T1000 (cell line): ENCODE results near the gene CAMKMT.

Experiments
- DNase-seq: peaks from one replicate; lab custom pipeline; 2025; ENCODE audit warnings: mixed read lengths; lab: John Stamatoyannopoulos, UW

The CAMKMT gene

GRCh38 chr2:44361330-44362206, at the start of gene CAMKMT, which contains the start of gene PREPL:
Gene CAMKMT (plus strand): TSS chr2:44361947.
Gene PREPL (minus strand): TSS chr2:44361494. CDS start chr2:44346342, 15,152 bp downstream.
- DNase-seq: peak; percentile 93

GRCh38 chr2:44314362-44314761, 47.4 kb upstream of the CAMKMT start:
- no peak for DNase-seq

GRCh38 chr2:44315945-44316344, 45.8 kb upstream of the CAMKMT start:
- DNase-seq: no peak

DNA sequence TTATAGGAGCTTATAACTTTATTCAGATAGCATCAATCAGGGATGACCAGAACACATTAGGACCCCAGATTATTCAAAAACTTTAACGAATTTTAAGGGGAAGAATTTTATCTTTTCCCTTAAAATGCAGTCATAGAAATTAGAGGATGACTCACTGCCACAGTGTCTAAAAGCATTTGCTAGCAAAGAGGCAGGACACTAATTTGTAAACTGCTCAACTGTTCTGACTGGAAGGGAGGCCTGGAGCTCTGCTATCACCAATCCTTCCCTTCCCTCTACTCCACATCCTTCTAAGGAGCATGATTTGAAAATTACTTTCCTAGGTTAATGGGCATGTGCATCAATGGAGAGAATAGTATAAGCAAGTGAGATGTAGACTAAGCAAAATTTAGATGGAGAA, 40.9 kb upstream of the CAMKMT start:
- no peak for DNase-seq

GRCh38 chr2:44321360-44321759, 40.4 kb upstream of the CAMKMT start:
- no peak for DNase-seq

DNA sequence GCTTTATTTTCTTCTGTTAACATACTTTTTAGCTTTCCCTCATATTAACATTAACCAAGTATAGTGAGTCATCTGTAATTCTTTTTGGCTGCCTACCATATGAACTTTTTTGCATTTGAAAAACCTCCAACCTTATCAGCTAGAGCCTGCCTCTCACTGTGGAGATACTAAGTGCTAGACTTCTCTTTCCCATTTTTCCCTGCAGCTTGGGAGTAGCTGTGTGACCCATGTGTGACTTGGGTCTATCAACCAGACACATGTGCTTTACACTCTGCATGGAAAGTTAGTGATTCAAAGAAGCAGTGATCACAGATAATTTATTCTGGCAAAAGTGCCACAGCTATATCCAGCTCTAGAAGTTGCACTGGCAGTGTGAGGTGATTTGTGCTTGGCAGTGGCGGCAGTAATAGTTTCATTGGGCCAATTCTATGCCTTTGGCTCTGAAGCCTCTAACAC, 36.7 kb upstream of the CAMKMT start:
- DNase-seq: no peak

- DNase-seq: no peak
Observed at GRCh38 chr2:44325897-44326296, 35.9 kb upstream of the CAMKMT start.

DNA sequence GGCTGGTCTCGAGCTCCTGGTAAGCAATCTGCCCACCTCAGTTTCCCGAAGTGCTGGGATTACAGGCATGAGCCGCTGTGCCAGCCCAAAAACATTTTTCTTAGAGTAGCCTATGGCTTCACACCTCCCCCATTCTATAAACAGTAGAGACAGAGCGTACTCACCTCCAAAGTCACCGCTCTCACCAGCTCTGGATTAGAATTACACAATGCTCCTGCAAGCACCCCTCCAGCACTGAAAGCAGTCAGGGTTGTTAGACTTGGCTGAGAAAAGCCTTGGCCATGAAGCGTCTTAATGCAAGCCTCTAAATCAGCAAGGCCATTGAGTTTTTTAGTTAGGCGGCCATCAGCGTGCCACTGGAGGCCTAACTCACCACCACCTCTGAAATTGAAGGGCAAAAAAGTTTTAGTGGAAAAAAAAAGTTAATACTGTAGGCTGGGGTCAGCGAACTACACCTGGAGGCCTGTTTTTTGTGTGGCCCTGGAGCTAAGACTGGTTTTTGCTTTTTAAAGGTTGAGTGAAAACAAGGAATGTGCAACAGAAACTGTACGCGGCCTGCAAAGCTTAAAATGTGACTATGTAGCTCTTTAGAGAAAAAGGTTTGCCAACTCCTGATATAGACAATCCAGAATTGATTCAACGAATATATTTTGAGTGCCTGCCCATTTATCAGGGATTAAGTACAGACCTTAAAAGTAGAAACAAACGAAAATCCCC, 35.0 kb upstream of the CAMKMT start:
- no peak for DNase-seq

- no peak for DNase-seq
Observed at GRCh38 chr2:44328750-44329149, 33.0 kb upstream of the CAMKMT start.

DNA sequence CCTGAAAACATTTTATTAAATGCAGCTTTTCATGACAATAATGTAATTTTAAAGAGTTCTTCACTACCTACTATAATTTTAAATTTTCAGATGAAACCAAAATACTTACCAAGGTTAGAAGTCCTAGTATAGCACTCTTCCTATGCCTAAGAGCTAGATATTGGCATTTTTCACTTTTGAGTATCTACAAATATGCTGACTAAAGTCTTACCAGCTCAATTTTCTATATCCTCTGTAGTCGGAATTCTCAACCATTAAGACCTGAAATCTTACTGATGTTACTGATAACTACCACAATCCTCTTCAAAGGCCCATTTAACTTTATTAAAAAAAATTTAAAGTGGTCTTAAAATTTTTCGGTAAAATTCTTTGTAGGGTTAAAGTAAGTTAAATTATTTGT, 32.4 kb upstream of the CAMKMT start:
- no peak for DNase-seq

DNA sequence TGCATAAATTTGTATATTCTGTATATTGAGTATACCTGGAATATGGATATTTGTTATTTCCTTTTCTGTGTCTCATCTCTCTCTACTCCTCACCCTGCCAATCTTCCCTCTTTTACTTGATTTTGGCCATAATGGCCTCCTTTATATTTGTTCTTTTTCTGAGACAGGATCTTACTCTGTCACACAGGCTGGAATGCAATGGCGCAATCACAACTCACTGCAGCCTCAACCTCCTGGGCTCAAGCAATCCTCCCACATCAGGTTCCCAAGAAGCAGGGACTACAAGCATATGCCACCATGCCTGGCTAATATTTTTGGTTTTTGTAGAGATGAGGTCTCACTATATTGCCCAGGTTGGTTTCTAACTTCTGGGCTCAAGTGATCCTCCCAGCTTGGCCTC, 30.9 kb upstream of the CAMKMT start:
- no peak for DNase-seq

- no peak for DNase-seq
Observed at GRCh38 chr2:44333994-44334393, 27.8 kb upstream of the CAMKMT start.

DNA sequence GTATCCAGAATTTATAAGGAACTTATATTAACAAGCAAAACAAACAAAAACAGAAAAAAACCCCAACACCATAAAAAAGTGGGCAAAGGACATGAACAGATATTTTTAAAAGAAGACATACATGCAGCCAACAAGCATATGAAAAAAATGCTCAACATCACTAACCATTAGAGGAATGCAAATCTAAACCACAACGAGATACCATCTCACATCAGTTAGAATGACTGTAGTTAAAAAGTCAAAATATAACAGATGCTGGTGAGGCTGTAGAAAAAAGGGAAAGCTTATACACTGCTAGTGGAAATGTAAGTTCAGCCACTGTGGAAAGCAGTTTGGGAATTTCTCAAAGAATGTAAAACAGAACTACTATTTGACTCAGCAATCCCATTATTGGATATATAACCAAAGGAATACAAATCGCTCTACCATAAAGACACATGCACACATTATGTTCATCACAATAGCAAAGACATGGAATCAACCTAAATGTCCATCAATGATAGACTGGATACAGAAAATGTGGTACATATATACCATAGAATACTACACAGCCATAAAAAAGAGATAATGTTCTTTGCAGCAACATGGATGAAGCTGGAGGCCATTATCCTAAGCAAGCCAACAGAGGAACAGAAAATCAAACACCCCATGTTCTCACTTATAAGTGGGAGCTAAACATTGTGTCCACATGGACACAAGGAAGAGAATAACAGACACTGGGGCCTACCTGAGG, 25.8 kb upstream of the CAMKMT start:
- DNase-seq: no peak

DNA sequence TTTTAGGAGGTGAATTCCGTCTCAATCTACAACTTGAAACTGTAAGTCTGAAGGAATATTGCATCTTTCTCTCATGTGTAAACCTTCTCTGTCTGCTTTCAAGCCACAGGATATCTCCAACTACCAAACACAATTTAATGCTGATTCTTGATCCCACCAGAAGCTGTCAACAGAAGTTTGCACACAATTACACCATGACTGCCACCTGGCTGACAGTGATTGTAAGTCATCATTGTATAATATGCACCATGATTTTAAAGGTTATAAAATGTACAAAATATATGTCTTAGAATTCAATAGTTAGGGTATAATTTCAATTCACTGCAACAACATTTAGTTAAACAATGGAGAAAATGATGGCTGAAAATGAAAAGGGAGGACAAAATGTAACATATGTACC, 18.9 kb upstream of the CAMKMT start:
- no peak for DNase-seq

- DNase-seq: no peak
Observed at GRCh38 chr2:44347526-44347925, 14.2 kb upstream of the CAMKMT start.

DNA sequence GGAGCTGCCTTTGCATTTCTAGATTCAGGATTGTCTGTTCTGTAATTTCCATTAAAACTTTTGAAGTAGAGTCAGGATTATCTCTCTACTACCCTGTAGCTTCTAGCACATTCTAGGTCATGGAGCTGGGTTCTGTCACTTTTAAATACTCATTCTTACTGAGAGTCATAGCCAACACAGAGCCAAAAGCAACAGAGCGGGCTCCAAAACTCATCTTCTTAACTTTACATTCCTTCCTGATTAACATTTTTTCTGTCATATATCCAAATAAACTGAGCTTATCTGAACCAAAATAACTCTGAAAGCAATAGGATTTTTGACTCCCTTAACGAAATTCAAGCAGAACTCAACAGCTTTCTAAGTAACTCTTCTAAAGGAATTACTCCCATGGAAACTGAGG, 13.3 kb upstream of the CAMKMT start:
- DNase-seq: no peak

- no peak for DNase-seq
Observed at GRCh38 chr2:44349506-44349905, 12.2 kb upstream of the CAMKMT start.

GRCh38 chr2:44351088-44351487, 10.7 kb upstream of the CAMKMT start:
- DNase-seq: no peak

DNA sequence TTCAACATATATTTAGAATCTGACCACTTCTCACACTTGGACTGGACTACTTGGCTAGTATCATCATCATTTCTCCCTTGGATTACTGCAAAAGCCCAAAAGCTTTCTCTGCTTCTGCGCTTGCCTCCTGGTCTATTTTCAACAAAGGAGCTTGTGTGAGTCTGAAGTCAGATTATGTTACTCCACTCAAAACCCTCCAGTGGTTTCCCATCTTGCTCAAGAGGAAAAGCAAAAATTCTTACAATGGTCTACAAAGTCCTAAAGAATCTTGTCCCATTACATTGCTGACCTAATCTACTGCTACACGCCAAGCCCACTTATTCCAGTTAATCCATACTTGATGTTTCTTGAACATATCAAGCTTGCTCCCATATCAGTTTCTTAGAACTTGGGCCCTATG, 10.1 kb upstream of the CAMKMT start:
- DNase-seq: no peak

DNA sequence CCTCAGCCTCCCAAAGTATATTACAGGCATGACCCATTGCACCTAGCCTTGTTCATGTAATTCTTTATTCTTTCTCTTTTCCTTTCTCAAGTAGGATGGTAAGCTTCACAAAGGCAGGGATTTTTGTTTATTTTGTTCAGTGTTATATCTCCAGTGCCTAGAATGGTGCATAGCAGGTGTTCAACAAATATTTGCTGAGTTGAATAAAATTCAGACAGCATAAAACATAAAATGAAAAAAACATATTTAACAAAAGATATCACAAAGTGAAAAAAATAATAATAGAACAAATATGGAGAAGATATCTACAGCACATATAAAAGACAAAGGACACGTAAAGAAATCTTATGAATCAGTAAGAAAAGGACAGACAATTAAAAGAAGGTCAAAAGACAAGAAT, 9.2 kb upstream of the CAMKMT start:
- DNase-seq: no peak

GRCh38 chr2:44354761-44355160, 7.0 kb upstream of the CAMKMT start:
- no peak for DNase-seq

GRCh38 chr2:44358503-44358902, 3.2 kb upstream of the CAMKMT start:
- DNase-seq: no peak
